GM21515 (cell line): Measurements from ENCODE around the gene COL1A1.

Experiments used
- ATAC-seq: cut with Tn5 transposase; IDR thresholded peaks from one replicate; pipeline ENCODE4 v1.9.1; 2021; ENCODE audit not compliant: unreplicated experiment

The COL1A1 gene

GRCh38 chr17:50201276-50201854, at the start of gene COL1A1:
COL1A1 (minus strand) TSS chr17:50201631; CDS start chr17:50201513, 118 bp downstream.
- ATAC-seq, result no peak

- no peak for ATAC-seq
Measured at GRCh38 chr17:50248255-50248654, 46.8 kb upstream of the COL1A1 start.

GRCh38 chr17:50244771-50245170, 43.3 kb upstream of the COL1A1 start:
- no peak for ATAC-seq

- no peak for ATAC-seq
Measured at GRCh38 chr17:50241431-50241830, 40.0 kb upstream of the COL1A1 start.

GRCh38 chr17:50240851-50241250, 39.4 kb upstream of the COL1A1 start:
- no peak for ATAC-seq

- ATAC-seq, result no peak
Measured at GRCh38 chr17:50239937-50240336, 38.5 kb upstream of the COL1A1 start.

- no peak for ATAC-seq
Measured at GRCh38 chr17:50238601-50239280, 37.3 kb upstream of the COL1A1 start.

- no peak for ATAC-seq
Measured at GRCh38 chr17:50237901-50238300, 36.5 kb upstream of the COL1A1 start.

GRCh38 chr17:50234581-50234980, 33.1 kb upstream of the COL1A1 start:
- ATAC-seq, result no peak

- ATAC-seq, result no peak
Measured at GRCh38 chr17:50225701-50226240, 24.3 kb upstream of the COL1A1 start.

- ATAC-seq, result no peak
Measured at GRCh38 chr17:50222922-50223321, 21.5 kb upstream of the COL1A1 start.

GRCh38 chr17:50221864-50222545, 20.6 kb upstream of the COL1A1 start:
- ATAC-seq, result no peak

- ATAC-seq, result no peak
Measured at GRCh38 chr17:50221266-50221863, 19.9 kb upstream of the COL1A1 start.

GRCh38 chr17:50220811-50221210, 19.4 kb upstream of the COL1A1 start:
- no peak for ATAC-seq

- ATAC-seq, result no peak
Measured at GRCh38 chr17:50219939-50220465, 18.6 kb upstream of the COL1A1 start.

GRCh38 chr17:50219342-50219741, 17.9 kb upstream of the COL1A1 start:
- ATAC-seq, result no peak

GRCh38 chr17:50218771-50219315, 17.4 kb upstream of the COL1A1 start:
- ATAC-seq, result no peak

- no peak for ATAC-seq
Measured at GRCh38 chr17:50218071-50218759, 16.8 kb upstream of the COL1A1 start.

- no peak for ATAC-seq
Measured at GRCh38 chr17:50217591-50217990, 16.2 kb upstream of the COL1A1 start.

- no peak for ATAC-seq
Measured at GRCh38 chr17:50214976-50215760, 13.7 kb upstream of the COL1A1 start.
